ENCODE measurements around the gene CITED1. TPM values are rescaled to one million over a fixed set of nuclear protein-coding genes. Genes with fewer than 3 reads are reported as not detected.

CITED1 gene
- total and polyA plus RNA-seq, 2 of the 13 experiments (the other 11 are each of a cell fraction or from before 2014, with no cell fraction given), result 0.09 TPM; not detected in 1

- H3K36me3 ChIP-seq (replicated peaks in 1 of 2; ENCODE audit: control insufficient read depth in 1 of 2, insufficient read depth in 2 of 2, low read length in 2 of 2), result no peaks in the 10 kb centered on the region
- no peaks in the 10 kb centered on the region for H4K20me1 ChIP-seq (ENCODE audit: insufficient read depth, low read length)
- H3K4me1 ChIP-seq (ENCODE audit: insufficient read depth, low read length), result peaks cover 9% of the 10 kb centered on the region; the same call in 1 of the 2 replicates
- H3K4me2 ChIP-seq (ENCODE audit: low read depth, low read length), result no peak overlapping the region
- TF ChIP-seq DNMT3B (CRISPR knock-in tag; conservative IDR thresholded peaks at IDR 0.05) (no peak), CREB1 (IDR thresholded peaks at IDR 0.05) (peak; percentile 7; the same call in 1 of the 2 replicates), CREB1 (CRISPR knock-in tag; IDR thresholded peaks at IDR 0.05) (no peak)
- ChIA-PET POLR2A (no interaction called here), CTCF (ENCODE audit: low intra/inter-chr PET ratio, low total read pairs) (no interaction called here)
- ATAC-seq (no peak), DNase-seq (ENCODE audit: low spot score) (no peak), FAIRE-seq (no peak)
- no peaks in the 10 kb centered on the region for H3K9me3 ChIP-seq (ENCODE audit: low read length)
- H3K9ac ChIP-seq (ENCODE audit: insufficient read depth, low read depth, low read length), result no peak overlapping the region
- in situ Hi-C loops (cut with HindIII; ENCODE audit: extremely low pct_ligation_motif_present, low pct_unique_long_range_greater_than_20kb) (no loop called here), intact Hi-C loops (cut with micrococcal nuclease; ENCODE audit: unreplicated experiment) (no loop called here)
- H3K4me3 ChIP-seq (replicated peaks in 1 of 3; ENCODE audit: insufficient read depth in 1 of 3, low read depth in 2 of 3, low read length in 3 of 3), result no peak overlapping the region
- no peak overlapping the region for H3K27ac ChIP-seq (ENCODE audit: extremely low read length, insufficient read depth, low read length)
- H3K79me2 ChIP-seq (ENCODE audit: insufficient read depth, low read length), result no peaks in the 10 kb centered on the region
- 36% methylated on average over 2 of the region's 4 CpGs for WGBS (ENCODE audit: low lambda C conversion rate)
- BruUV-seq (replicated peaks), result no TSS peak
- no peaks in the 10 kb centered on the region for H3K27me3 ChIP-seq (ENCODE audit: control insufficient read depth in 1 of 2, insufficient read depth in 2 of 2, low read length in 2 of 2)
- H2AFZ ChIP-seq (ENCODE audit: low read length), result no peak overlapping the region
Measured at GRCh38 chrX:72317139-72317538, 11.4 kb upstream of the CITED1 start.

DNA sequence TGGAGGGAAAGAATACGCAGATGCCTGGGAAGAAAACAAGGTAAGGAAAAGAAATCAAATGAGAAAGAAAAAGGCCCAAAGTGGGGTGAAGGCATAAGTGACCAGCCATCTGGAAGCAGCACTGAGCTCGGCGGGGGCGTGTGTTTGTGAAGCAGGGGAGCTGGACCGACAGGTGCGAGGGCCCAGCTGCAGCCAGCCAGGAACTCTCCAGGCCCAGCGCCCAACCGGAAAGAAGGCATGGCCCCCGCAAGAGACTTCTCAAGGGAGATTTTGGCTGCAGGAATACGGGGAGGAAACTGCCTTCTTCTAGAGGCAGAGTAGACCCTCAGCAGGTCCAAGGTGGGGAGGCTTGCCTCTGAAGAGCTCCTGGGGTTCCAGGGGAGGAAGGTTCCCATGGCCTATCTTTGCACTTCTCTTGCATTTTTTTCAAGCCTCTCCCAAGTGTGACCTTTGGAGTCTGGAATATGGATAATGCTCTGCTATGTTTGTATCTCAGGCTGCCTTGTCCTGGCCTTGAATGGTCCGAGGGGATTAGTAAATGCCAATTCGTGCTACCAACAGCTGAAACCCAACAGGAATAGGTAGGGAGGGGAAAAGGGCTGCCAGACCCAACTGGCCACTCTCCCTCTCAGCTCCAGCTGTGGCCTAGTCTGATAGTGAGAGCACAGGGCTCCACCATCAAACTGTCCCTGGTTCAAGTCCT is 10.8 kb upstream of the CITED1 start:
- Histone ChIP-seq H3K4me1 (ENCODE audit: insufficient read depth, low read length) (peaks cover 9% of the 10 kb centered on the region; the same call in 1 of the 2 replicates), H3K36me3 (replicated peaks in 1 of 2; ENCODE audit: control insufficient read depth in 1 of 2, insufficient read depth in 2 of 2, low read length in 2 of 2) (no peaks in the 10 kb centered on the region), H3K27ac (ENCODE audit: extremely low read length, insufficient read depth, low read length) (no peak overlapping the region), H3K79me2 (ENCODE audit: insufficient read depth, low read length) (no peaks in the 10 kb centered on the region), H3K4me3 (replicated peaks in 1 of 3; ENCODE audit: insufficient read depth in 1 of 3, low read depth in 2 of 3, low read length in 3 of 3) (no peak overlapping the region), H3K4me2 (ENCODE audit: low read depth, low read length) (no peak overlapping the region), H3K9me3 (ENCODE audit: low read length) (no peaks in the 10 kb centered on the region), H4K20me1 (ENCODE audit: insufficient read depth, low read length) (no peaks in the 10 kb centered on the region), H2AFZ (ENCODE audit: low read length) (no peak overlapping the region), H3K27me3 (ENCODE audit: control insufficient read depth in 1 of 2, insufficient read depth in 2 of 2, low read length in 2 of 2) (no peaks in the 10 kb centered on the region), H3K9ac (ENCODE audit: insufficient read depth, low read depth, low read length) (no peak overlapping the region)
- intact Hi-C loops (cut with micrococcal nuclease; ENCODE audit: unreplicated experiment) (no loop called here), in situ Hi-C loops (cut with HindIII; ENCODE audit: extremely low pct_ligation_motif_present, low pct_unique_long_range_greater_than_20kb) (no loop called here)
- ChIA-PET POLR2A (interaction anchor here (0.6 kb wide), 1 partner anchor 104 kb away, joined by 3 read pairs; no protein-coding TSS in a partner anchor), CTCF (ENCODE audit: low intra/inter-chr PET ratio, low total read pairs) (no interaction called here)
- TF ChIP-seq HNF4A (CRISPR knock-in tag; IDR thresholded peaks at IDR 0.05), result peak; percentile 22; the same call in 1 of the 2 replicates
- TF ChIP-seq ZNF558 (CRISPR knock-in tag; IDR thresholded peaks at IDR 0.05; ENCODE audit: borderline replicate concordance), result no peak
- peak; percentile 56 for ATAC-seq
- 27% methylated on average over 4 of the region's 12 CpGs for WGBS (ENCODE audit: low lambda C conversion rate)
- FAIRE-seq, result peak; percentile 79
- BruUV-seq (replicated peaks), result no TSS peak
- no peak for DNase-seq (ENCODE audit: low spot score)
